Measurements from ENCODE around the gene EIF4E1B.

EIF4E1B gene

GRCh38 chr5:176637556-176637955 is 7.1 kb downstream of the EIF4E1B start:
- DNase-seq (ENCODE audit: low read depth): no peak
- no peak overlapping the region for H3K4me3 ChIP-seq (ENCODE audit: low read depth, low read length)
- TF ChIP-seq CTCF (IDR thresholded peaks at IDR 0.05; ENCODE audit: low read depth, low read length) (no peak), MYC (IDR thresholded peaks at IDR 0.05; ENCODE audit: low read depth, low read length) (no peak), MAX (IDR thresholded peaks at IDR 0.05; ENCODE audit: low read depth, low read length) (no peak), POLR2A (IDR thresholded peaks at IDR 0.05; ENCODE audit: extremely low read depth, insufficient read length) (no peak)

- TF ChIP-seq MAX (IDR thresholded peaks at IDR 0.05; ENCODE audit: low read depth, low read length) (no peak), MYC (IDR thresholded peaks at IDR 0.05; ENCODE audit: low read depth, low read length) (no peak), CTCF (IDR thresholded peaks at IDR 0.05; ENCODE audit: low read depth, low read length) (no peak), POLR2A (IDR thresholded peaks at IDR 0.05; ENCODE audit: extremely low read depth, insufficient read length) (no peak)
- H3K4me3 ChIP-seq (ENCODE audit: low read depth, low read length): no peak overlapping the region
- no peak for DNase-seq (ENCODE audit: low read depth)
Observed at GRCh38 chr5:176638437-176638836, 8.0 kb downstream of the EIF4E1B start.

- TF ChIP-seq POLR2A (IDR thresholded peaks at IDR 0.05; ENCODE audit: extremely low read depth, insufficient read length) (no peak), MAX (IDR thresholded peaks at IDR 0.05; ENCODE audit: low read depth, low read length) (no peak), MYC (IDR thresholded peaks at IDR 0.05; ENCODE audit: low read depth, low read length) (no peak), CTCF (IDR thresholded peaks at IDR 0.05; ENCODE audit: low read depth, low read length) (no peak)
- no peak for DNase-seq (ENCODE audit: low read depth)
- no peak overlapping the region for H3K4me3 ChIP-seq (ENCODE audit: low read depth, low read length)
Observed at GRCh38 chr5:176639208-176639607, 8.7 kb downstream of the EIF4E1B start.

GRCh38 chr5:176639981-176640380 is 9.5 kb downstream of the EIF4E1B start:
- no peak for DNase-seq (ENCODE audit: low read depth)
- H3K4me3 ChIP-seq (ENCODE audit: low read depth, low read length): no peak overlapping the region
- TF ChIP-seq CTCF (IDR thresholded peaks at IDR 0.05; ENCODE audit: low read depth, low read length) (no peak), MAX (IDR thresholded peaks at IDR 0.05; ENCODE audit: low read depth, low read length) (no peak), MYC (IDR thresholded peaks at IDR 0.05; ENCODE audit: low read depth, low read length) (no peak), POLR2A (IDR thresholded peaks at IDR 0.05; ENCODE audit: extremely low read depth, insufficient read length) (no peak)

- no peak overlapping the region for H3K4me3 ChIP-seq (ENCODE audit: low read depth, low read length)
- DNase-seq (ENCODE audit: low read depth): no peak
- TF ChIP-seq CTCF (IDR thresholded peaks at IDR 0.05; ENCODE audit: low read depth, low read length) (no peak), MYC (IDR thresholded peaks at IDR 0.05; ENCODE audit: low read depth, low read length) (no peak), POLR2A (IDR thresholded peaks at IDR 0.05; ENCODE audit: extremely low read depth, insufficient read length) (no peak), MAX (IDR thresholded peaks at IDR 0.05; ENCODE audit: low read depth, low read length) (no peak)
Observed at GRCh38 chr5:176640616-176641015, 10.1 kb downstream of the EIF4E1B start.

Measured in NB4 (cell line).